Measurements from ENCODE around the gene MYRIP. TPM values are rescaled to one million over a fixed set of nuclear protein-coding genes. Genes with fewer than 3 reads are reported as not detected.
"Not testable (repeated sequence)": the region's sequence is repeated elsewhere in the genome, so short reads cannot be mapped to it uniquely, and the experiment has no call there.

The MYRIP gene
- total and polyA plus RNA-seq, 5 donors from 2014 or later = not detected

GRCh38 chr3:40077828-40078492 is 268.6 kb downstream of the MYRIP start:
- H3K9me3 Mint-ChIP-seq; H3K27me3 ChIP-seq (ENCODE audit: control insufficient read depth, insufficient read depth, low read length); H3K36me3 ChIP-seq (ENCODE audit: control insufficient read depth, insufficient read depth, low read length); H3K9me3 ChIP-seq (ENCODE audit: control insufficient read depth in 2 of 2, low read length in 2 of 2); H3K4me3 Mint-ChIP-seq; H3K27ac ChIP-seq (ENCODE audit: insufficient read depth, low read length, poor library complexity, severe bottlenecking); ATAC-seq (ENCODE audit: low read depth in 2 of 2); H3K4me3 ChIP-seq (ENCODE audit: low read depth, low read length); H3K4me1 ChIP-seq (ENCODE audit: control insufficient read depth, insufficient read depth, low read length, poor library complexity, severe bottlenecking); DNase-seq; H3K27me3 Mint-ChIP-seq; H3K27ac Mint-ChIP-seq; H3K36me3 Mint-ChIP-seq; H3K4me1 Mint-ChIP-seq: not testable (repeated sequence)

- DNase-seq (no peak), ATAC-seq (ENCODE audit: low read depth in 2 of 2) (no peak)
- no peak overlapping the region for H3K4me3 Mint-ChIP-seq
- no peaks in the 10 kb centered on the region for H3K4me1 ChIP-seq (ENCODE audit: control insufficient read depth, insufficient read depth, low read length, poor library complexity, severe bottlenecking)
- H3K4me3 ChIP-seq (ENCODE audit: low read depth, low read length) = no peak overlapping the region
- H3K4me1 Mint-ChIP-seq = no peaks in the 10 kb centered on the region
- no peak overlapping the region for H3K27ac ChIP-seq (ENCODE audit: insufficient read depth, low read length, poor library complexity, severe bottlenecking)
- peaks cover 0 to 3% of the 10 kb centered on the region in 2 experiments for H3K9me3 ChIP-seq (ENCODE audit: control insufficient read depth in 2 of 2, low read length in 2 of 2)
- no peaks in the 10 kb centered on the region for H3K27me3 Mint-ChIP-seq
- peak overlapping the region in 1 of 3 donors; percentile 4 for H3K27ac Mint-ChIP-seq
- no peaks in the 10 kb centered on the region for H3K36me3 ChIP-seq (ENCODE audit: control insufficient read depth, insufficient read depth, low read length)
- H3K9me3 Mint-ChIP-seq = peaks cover 0 to 8% (median 2%) of the 10 kb centered on the region in 7 donors
- H3K36me3 Mint-ChIP-seq = no peaks in the 10 kb centered on the region
- H3K27me3 ChIP-seq (ENCODE audit: control insufficient read depth, insufficient read depth, low read length) = peaks cover 3% of the 10 kb centered on the region
These were observed 269.2 kb downstream of the MYRIP start for GRCh38 chr3:40078590-40078989.

GRCh38 chr3:40079203-40079846 is 269.9 kb downstream of the MYRIP start:
- ATAC-seq (ENCODE audit: low read depth in 2 of 2) (no peak), DNase-seq (no peak)
- Histone ChIP-seq H3K27me3 (ENCODE audit: control insufficient read depth, insufficient read depth, low read length) (peaks cover 2% of the 10 kb centered on the region), H3K9me3 (ENCODE audit: control insufficient read depth in 2 of 2, low read length in 2 of 2) (peaks cover 0 to 3% of the 10 kb centered on the region in 2 experiments), H3K27ac (ENCODE audit: insufficient read depth, low read length, poor library complexity, severe bottlenecking) (no peak overlapping the region), H3K36me3 (ENCODE audit: control insufficient read depth, insufficient read depth, low read length) (no peaks in the 10 kb centered on the region), H3K4me1 (ENCODE audit: control insufficient read depth, insufficient read depth, low read length, poor library complexity, severe bottlenecking) (no peaks in the 10 kb centered on the region), H3K4me3 (ENCODE audit: low read depth, low read length) (no peak overlapping the region)
- Mint-ChIP-seq H3K27ac (peak overlapping the region in 1 of 3 donors; percentile 4), H3K4me3 (no peak overlapping the region), H3K27me3 (no peaks in the 10 kb centered on the region), H3K9me3 (peaks cover 0 to 8% (median 3%) of the 10 kb centered on the region in 7 donors), H3K4me1 (no peaks in the 10 kb centered on the region), H3K36me3 (no peaks in the 10 kb centered on the region)

- H3K36me3 Mint-ChIP-seq = no peaks in the 10 kb centered on the region
- no peaks in the 10 kb centered on the region for H3K27me3 Mint-ChIP-seq
- H3K4me3 ChIP-seq (ENCODE audit: low read depth, low read length) = no peak overlapping the region
- DNase-seq (no peak), ATAC-seq (ENCODE audit: low read depth in 2 of 2) (no peak)
- H3K27me3 ChIP-seq (ENCODE audit: control insufficient read depth, insufficient read depth, low read length) = peaks cover 2% of the 10 kb centered on the region
- no peaks in the 10 kb centered on the region for H3K4me1 Mint-ChIP-seq
- H3K36me3 ChIP-seq (ENCODE audit: control insufficient read depth, insufficient read depth, low read length) = no peaks in the 10 kb centered on the region
- H3K4me1 ChIP-seq (ENCODE audit: control insufficient read depth, insufficient read depth, low read length, poor library complexity, severe bottlenecking) = no peaks in the 10 kb centered on the region
- H3K9me3 Mint-ChIP-seq = peaks cover 0 to 8% (median 3%) of the 10 kb centered on the region in 7 donors
- peaks cover 0 to 3% of the 10 kb centered on the region in 2 experiments for H3K9me3 ChIP-seq (ENCODE audit: control insufficient read depth in 2 of 2, low read length in 2 of 2)
- no peak overlapping the region for H3K4me3 Mint-ChIP-seq
- H3K27ac ChIP-seq (ENCODE audit: insufficient read depth, low read length, poor library complexity, severe bottlenecking) = no peak overlapping the region
- H3K27ac Mint-ChIP-seq = no peak overlapping the region
These were observed 270.4 kb downstream of the MYRIP start for GRCh38 chr3:40079847-40080240.

- H3K27ac Mint-ChIP-seq = no peak overlapping the region
- H3K9me3 Mint-ChIP-seq = peaks cover 0 to 8% (median 3%) of the 10 kb centered on the region in 7 donors
- no peak for ATAC-seq (ENCODE audit: low read depth in 2 of 2)
- H3K4me3 ChIP-seq (ENCODE audit: low read depth, low read length) = no peak overlapping the region
- H3K27me3 Mint-ChIP-seq = no peaks in the 10 kb centered on the region
- H3K27ac ChIP-seq (ENCODE audit: insufficient read depth, low read length, poor library complexity, severe bottlenecking) = no peak overlapping the region
- H3K4me1 Mint-ChIP-seq = no peaks in the 10 kb centered on the region
- H3K36me3 ChIP-seq (ENCODE audit: control insufficient read depth, insufficient read depth, low read length) = no peaks in the 10 kb centered on the region
- H3K36me3 Mint-ChIP-seq = no peaks in the 10 kb centered on the region
- peaks cover 0 to 3% of the 10 kb centered on the region in 2 experiments for H3K9me3 ChIP-seq (ENCODE audit: control insufficient read depth in 2 of 2, low read length in 2 of 2)
- no peak overlapping the region for H3K4me3 Mint-ChIP-seq
- H3K4me1 ChIP-seq (ENCODE audit: control insufficient read depth, insufficient read depth, low read length, poor library complexity, severe bottlenecking) = no peaks in the 10 kb centered on the region
- H3K27me3 ChIP-seq (ENCODE audit: control insufficient read depth, insufficient read depth, low read length) = no peaks in the 10 kb centered on the region
- no peak for DNase-seq
These were observed 273.7 kb downstream of the MYRIP start for GRCh38 chr3:40083066-40083465.

- H3K4me1 ChIP-seq (ENCODE audit: control insufficient read depth, insufficient read depth, low read length, poor library complexity, severe bottlenecking); H3K27me3 ChIP-seq (ENCODE audit: control insufficient read depth, insufficient read depth, low read length); H3K27ac ChIP-seq (ENCODE audit: insufficient read depth, low read length, poor library complexity, severe bottlenecking); H3K27me3 Mint-ChIP-seq; H3K36me3 ChIP-seq (ENCODE audit: control insufficient read depth, insufficient read depth, low read length); H3K4me3 ChIP-seq (ENCODE audit: low read depth, low read length); H3K9me3 ChIP-seq (ENCODE audit: control insufficient read depth in 2 of 2, low read length in 2 of 2); DNase-seq; H3K36me3 Mint-ChIP-seq; H3K4me3 Mint-ChIP-seq; H3K27ac Mint-ChIP-seq; H3K4me1 Mint-ChIP-seq; ATAC-seq (ENCODE audit: low read depth in 2 of 2); H3K9me3 Mint-ChIP-seq: not testable (repeated sequence)
These were observed 275.0 kb downstream of the MYRIP start for GRCh38 chr3:40084424-40084823.

- Histone ChIP-seq H3K27ac (ENCODE audit: insufficient read depth, low read length, poor library complexity, severe bottlenecking) (no peak overlapping the region), H3K27me3 (ENCODE audit: control insufficient read depth, insufficient read depth, low read length) (no peaks in the 10 kb centered on the region), H3K4me1 (ENCODE audit: control insufficient read depth, insufficient read depth, low read length, poor library complexity, severe bottlenecking) (no peaks in the 10 kb centered on the region), H3K36me3 (ENCODE audit: control insufficient read depth, insufficient read depth, low read length) (no peaks in the 10 kb centered on the region), H3K9me3 (ENCODE audit: control insufficient read depth in 2 of 2, low read length in 2 of 2) (no peaks in the 10 kb centered on the region), H3K4me3 (ENCODE audit: low read depth, low read length) (no peak overlapping the region)
- Mint-ChIP-seq H3K36me3 (no peaks in the 10 kb centered on the region), H3K27ac (peak overlapping the region in 1 of 3 donors; percentile 46), H3K27me3 (no peaks in the 10 kb centered on the region), H3K4me3 (no peak overlapping the region), H3K4me1 (no peaks in the 10 kb centered on the region), H3K9me3 (peaks cover 0 to 4% (median 2%) of the 10 kb centered on the region in 7 donors)
- ATAC-seq (ENCODE audit: low read depth in 2 of 2) = no peak
- no peak for DNase-seq
These were observed 277.8 kb downstream of the MYRIP start for GRCh38 chr3:40086890-40087883.

Measured in CD4-positive, CD25-positive, alpha-beta regulatory T cell (primary cell).